CD8-positive, alpha-beta memory T cell (primary cell): ENCODE results near the gene NFIC. TPM values are rescaled to one million over a fixed set of nuclear protein-coding genes. Genes with fewer than 3 reads are reported as not detected.

ENCODE experiments used
- CTCF ChIA-PET: fragments of 350-600 bp; sonication (Branson Sonifier 250); formaldehyde crosslinking; loops from one replicate; lab custom pipeline; 2021; ENCODE audit warnings: antibody characterized with exemption; lab: Charles Lee
- POLR2A ChIA-PET: fragments of 350-600 bp; sonication (Branson Sonifier 250); formaldehyde crosslinking; loops from one replicate; lab custom pipeline; 2021; ENCODE audit warnings: antibody characterized with exemption; lab: Charles Lee
- DNase-seq, 5 donors: peaks; one replicate each; pipeline versions ENCODE4 v3.0.0 to v3.0.0-alpha.2; 2020 to 2022; ENCODE audit warnings: mixed read lengths in 1 of 5
- H3K27ac ChIP-seq: one replicate; pipeline ENCODE4 v1.7.0; 2013; ENCODE audit warnings: low read depth, mild to moderate bottlenecking, low read length, moderate library complexity
- H3K27me3 ChIP-seq: 2 replicates; pipeline ENCODE4 v1.7.0; 2013; ENCODE audit warnings: low read length, mild to moderate bottlenecking; ENCODE audit not compliant: insufficient read depth, poor library complexity, severe bottlenecking
- H3K36me3 ChIP-seq: 2 replicates; pipeline ENCODE4 v1.7.0; 2013; ENCODE audit warnings: mild to moderate bottlenecking, low read length, moderate library complexity; ENCODE audit not compliant: insufficient read depth
- H3K4me1 ChIP-seq: 2 replicates; pipeline ENCODE4 v1.7.0; 2013; ENCODE audit warnings: mild to moderate bottlenecking, low read length, moderate library complexity; ENCODE audit not compliant: insufficient read depth
- H3K4me3 ChIP-seq: 2 replicates; pipeline ENCODE4 v1.7.0; 2013; ENCODE audit warnings: mild to moderate bottlenecking, low read length
- H3K9me3 ChIP-seq: 2 replicates; pipeline ENCODE4 v1.7.0; 2013; ENCODE audit warnings: mild to moderate bottlenecking, low read length
- H3K27ac Mint-ChIP-seq, 8 donors: one replicate each; pipeline ENCODE4 v1.8.0; 2020 to 2021; ENCODE audit warnings: mixed read lengths in 8 of 8, mild to moderate bottlenecking in 6 of 8, inconsistent platforms in 3 of 8, moderate library complexity in 3 of 8
- H3K27me3 Mint-ChIP-seq, 2 donors: one replicate each; pipeline ENCODE4 v1.8.0; 2020 to 2021; ENCODE audit warnings: mixed read lengths in 2 of 2, mild to moderate bottlenecking in 1 of 2, moderate library complexity in 1 of 2
- H3K36me3 Mint-ChIP-seq, 3 donors: one replicate each; pipeline ENCODE4 v1.8.0; 2020 to 2021; ENCODE audit warnings: mixed read lengths in 3 of 3, inconsistent platforms in 1 of 3, mild to moderate bottlenecking in 1 of 3
- H3K4me1 Mint-ChIP-seq, 3 donors: one replicate each; pipeline ENCODE4 v1.8.0; 2020 to 2021; ENCODE audit warnings: mixed read lengths in 3 of 3, inconsistent platforms in 1 of 3, mild to moderate bottlenecking in 1 of 3
- H3K4me3 Mint-ChIP-seq, 7 donors: one replicate each; pipeline ENCODE4 v1.8.0; 2020 to 2021; ENCODE audit warnings: mixed read lengths in 7 of 7, mild to moderate bottlenecking in 6 of 7, moderate library complexity in 4 of 7, inconsistent platforms in 2 of 7
- H3K9me3 Mint-ChIP-seq, 5 donors: one replicate each; pipeline ENCODE4 v1.8.0; 2020 to 2022; ENCODE audit warnings: mixed read lengths in 5 of 5, mild to moderate bottlenecking in 3 of 5, moderate library complexity in 2 of 5, inconsistent platforms in 1 of 5
- polyA plus RNA-seq: library from polyadenylated mRNA; unstranded; fragments of 300-500 nt; fragmentation: Illumina TruSeq; gene quantifications from one replicate; pipeline ENCODE4 v1.2.3, GENCODE V29; 2021
- total RNA-seq, 2 experiments: library from RNA; stranded (reverse); gene quantifications; one replicate each; pipeline ENCODE4 v1.2.3, GENCODE V29; 2021

NFIC gene
- total and polyA plus RNA-seq, 3 experiments from 2014 or later: 16.1 to 19.4 (median 17.8) TPM

DNA sequence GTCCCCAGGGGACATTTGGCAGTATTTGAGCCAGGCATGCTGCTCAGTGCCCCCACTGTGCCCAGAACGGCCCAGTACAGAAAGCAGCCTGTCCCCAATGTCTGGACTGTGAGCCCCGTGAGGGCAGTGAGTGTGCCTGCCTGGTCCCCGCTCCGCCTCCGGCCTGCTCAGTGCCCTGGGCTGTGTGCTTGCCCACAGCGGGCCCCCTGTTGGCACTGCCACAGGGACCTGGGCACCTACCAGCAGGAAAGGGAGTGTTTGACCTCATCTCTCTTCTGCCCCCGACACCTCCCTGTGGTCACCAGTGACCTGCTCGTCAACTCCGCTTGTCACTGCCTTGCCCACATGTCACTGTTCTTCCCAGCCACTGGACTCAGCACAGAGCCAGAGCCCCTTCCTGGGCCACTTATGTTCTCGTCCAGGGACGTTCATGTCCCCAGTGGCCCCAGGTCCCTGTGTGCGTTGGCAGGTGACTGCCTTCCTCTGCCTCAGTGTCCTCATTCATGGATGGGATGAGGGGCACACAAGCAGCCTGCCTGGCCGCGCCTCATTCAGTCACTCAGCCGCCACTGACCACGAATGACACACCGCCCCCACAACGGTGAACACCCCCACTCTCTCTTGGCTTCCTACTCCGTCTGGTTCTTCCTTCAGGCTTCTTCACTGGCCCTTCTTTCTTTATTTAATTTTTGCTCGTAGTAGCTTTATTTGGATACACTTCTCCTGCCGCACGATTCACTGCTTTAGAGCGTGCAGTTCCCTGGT, 142.6 kb downstream of the NFIC start:
- peaks cover 7% of the 10 kb centered on the region for H3K36me3 ChIP-seq
- H3K4me3 ChIP-seq: no peak overlapping the region
- no peaks in the 10 kb centered on the region for H3K27me3 Mint-ChIP-seq
- H3K4me3 Mint-ChIP-seq: peak overlapping the region; percentile 52 to 90 (median 87)
- ChIA-PET POLR2A (no interaction called here), CTCF (no interaction called here)
- peak in 1 of 5 donors; percentile 45 for DNase-seq
- H3K36me3 Mint-ChIP-seq: peaks cover 0 to 55% (median 0%) of the 10 kb centered on the region in 3 donors
- H3K9me3 Mint-ChIP-seq: no peaks in the 10 kb centered on the region
- peaks cover 46 to 71% (median 48%) of the 10 kb centered on the region in 3 donors for H3K4me1 Mint-ChIP-seq
- H3K4me1 ChIP-seq: peaks cover 25% of the 10 kb centered on the region
- no peak overlapping the region for H3K27ac ChIP-seq
- H3K27ac Mint-ChIP-seq: peak overlapping the region in 6 of 8 donors; percentile 68 to 89 (median 80)
- H3K27me3 ChIP-seq: no peaks in the 10 kb centered on the region
- no peaks in the 10 kb centered on the region for H3K9me3 ChIP-seq

DNA sequence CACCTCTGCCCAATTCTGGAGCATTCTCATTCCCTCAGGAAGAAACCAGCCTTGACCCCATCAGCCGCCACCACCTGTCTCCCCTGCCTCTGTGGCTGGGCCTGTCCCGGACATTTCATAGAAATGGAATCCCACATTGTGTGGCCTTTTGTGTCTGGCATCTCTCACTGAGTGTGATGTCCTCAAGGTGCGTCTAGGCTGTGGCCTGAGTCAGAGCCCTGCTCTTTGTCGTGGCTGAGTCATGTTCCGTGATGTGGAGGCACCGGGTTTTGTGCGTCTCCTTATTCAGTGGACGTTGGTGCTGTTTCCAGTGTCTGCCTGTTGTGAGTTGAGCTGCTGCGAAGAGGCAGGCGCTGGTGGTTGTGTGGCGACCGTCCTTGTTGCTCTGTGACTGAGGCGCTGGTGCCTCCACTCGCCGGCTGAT, 143.2 kb downstream of the NFIC start:
- H3K9me3 Mint-ChIP-seq: no peaks in the 10 kb centered on the region
- no peak overlapping the region for H3K27ac ChIP-seq
- H3K36me3 ChIP-seq: peaks cover 7% of the 10 kb centered on the region
- H3K27me3 ChIP-seq: no peaks in the 10 kb centered on the region
- H3K27ac Mint-ChIP-seq: peak overlapping the region in 7 of 8 donors; percentile 43 to 89 (median 80)
- peaks cover 49 to 74% (median 51%) of the 10 kb centered on the region in 3 donors for H3K4me1 Mint-ChIP-seq
- POLR2A ChIA-PET: interaction anchor here (0.5 kb wide), 1 partner anchor 15 kb away, joined by 3 read pairs; no protein-coding TSS in a partner anchor
- H3K9me3 ChIP-seq: no peaks in the 10 kb centered on the region
- DNase-seq: peak in 1 of 5 donors; percentile 39
- H3K4me3 Mint-ChIP-seq: peak overlapping the region in 6 of 7 donors; percentile 52 to 90 (median 72)
- H3K4me1 ChIP-seq: peaks cover 25% of the 10 kb centered on the region
- H3K36me3 Mint-ChIP-seq: peaks cover 0 to 58% (median 0%) of the 10 kb centered on the region in 3 donors
- H3K27me3 Mint-ChIP-seq: no peaks in the 10 kb centered on the region
- CTCF ChIA-PET: no interaction called here
- H3K4me3 ChIP-seq: no peak overlapping the region

DNA sequence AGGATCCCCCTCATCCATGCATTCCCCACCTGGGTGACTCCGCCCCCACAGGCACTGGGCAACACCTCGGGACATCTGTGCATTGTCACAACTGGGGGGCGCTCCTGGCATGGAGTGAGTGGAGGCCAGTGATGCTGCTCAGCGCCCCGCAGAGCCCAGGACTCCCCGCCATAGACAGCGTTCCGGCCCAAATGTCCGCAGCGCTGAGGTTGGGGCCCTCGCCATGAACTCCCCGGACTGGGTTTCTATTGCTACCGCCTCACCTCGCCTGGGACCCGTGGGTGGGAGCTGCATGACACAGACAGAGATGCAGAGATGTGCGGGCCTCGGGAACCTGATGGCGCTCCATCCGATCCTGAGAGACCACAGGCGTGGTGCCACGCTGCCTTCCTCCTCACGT, 144.3 kb downstream of the NFIC start:
- Histone ChIP-seq H3K27ac (no peak overlapping the region), H3K27me3 (no peaks in the 10 kb centered on the region), H3K36me3 (peaks cover 7% of the 10 kb centered on the region), H3K4me1 (peaks cover 16% of the 10 kb centered on the region), H3K4me3 (no peak overlapping the region), H3K9me3 (no peaks in the 10 kb centered on the region)
- Mint-ChIP-seq H3K4me1 (peaks cover 43 to 74% (median 47%) of the 10 kb centered on the region in 3 donors), H3K36me3 (peaks cover 0 to 57% (median 0%) of the 10 kb centered on the region in 3 donors), H3K27me3 (no peaks in the 10 kb centered on the region), H3K4me3 (peak overlapping the region in 1 of 7 donors; percentile 16), H3K9me3 (no peaks in the 10 kb centered on the region), H3K27ac (peak overlapping the region in 1 of 8 donors; percentile 48)
- peak in 1 of 5 donors; percentile 39 for DNase-seq
- ChIA-PET CTCF (no interaction called here), POLR2A (no interaction called here)

DNA sequence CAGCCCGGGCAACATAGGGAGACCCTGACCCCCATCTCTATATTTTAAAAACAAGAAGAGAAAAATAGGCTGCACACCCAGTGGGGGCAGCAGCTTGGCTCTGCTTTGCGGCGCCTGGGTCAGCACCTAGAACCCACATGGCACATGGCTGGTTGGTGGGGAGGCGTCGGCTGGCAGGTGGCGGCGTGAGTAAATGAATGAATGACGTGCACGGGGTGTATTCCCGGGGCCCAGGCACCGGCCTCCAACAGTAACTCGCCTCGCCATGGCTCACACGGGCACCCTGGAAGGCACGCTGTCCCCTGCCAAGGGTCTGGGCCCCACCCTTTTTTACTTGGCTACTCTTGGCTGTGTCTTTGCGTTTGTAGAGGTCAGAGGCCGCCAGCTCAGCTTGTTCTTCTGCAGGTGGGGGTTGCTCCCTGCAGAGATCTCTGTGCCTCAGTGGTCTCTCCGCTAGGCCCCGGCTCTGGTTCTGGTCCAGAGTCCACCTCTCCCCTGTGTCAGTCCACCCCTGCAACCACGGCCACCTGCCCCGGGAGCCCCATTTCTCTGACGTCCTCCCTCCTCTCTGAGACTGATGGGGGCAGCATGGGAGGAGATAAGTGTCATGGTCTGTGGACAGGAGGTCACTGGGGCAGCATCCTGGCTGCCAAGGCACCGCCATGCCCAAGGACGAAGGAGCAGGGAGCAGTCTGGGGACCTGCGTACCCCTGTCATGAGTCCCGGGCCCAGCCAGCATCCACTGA, 145.3 kb downstream of the NFIC start:
- Mint-ChIP-seq H3K4me3 (peak overlapping the region in 1 of 7 donors; percentile 16), H3K27me3 (no peaks in the 10 kb centered on the region), H3K4me1 (peaks cover 50 to 80% (median 52%) of the 10 kb centered on the region in 3 donors), H3K36me3 (peaks cover 0 to 59% (median 0%) of the 10 kb centered on the region in 3 donors), H3K9me3 (no peaks in the 10 kb centered on the region), H3K27ac (peak overlapping the region in 1 of 8 donors; percentile 23)
- peaks cover 7% of the 10 kb centered on the region for H3K36me3 ChIP-seq
- CTCF ChIA-PET: no interaction called here
- no peak overlapping the region for H3K4me3 ChIP-seq
- POLR2A ChIA-PET: no interaction called here
- DNase-seq: peak in 1 of 5 donors; percentile 44
- no peak overlapping the region for H3K27ac ChIP-seq
- no peaks in the 10 kb centered on the region for H3K27me3 ChIP-seq
- peaks cover 25% of the 10 kb centered on the region for H3K4me1 ChIP-seq
- H3K9me3 ChIP-seq: no peaks in the 10 kb centered on the region

DNA sequence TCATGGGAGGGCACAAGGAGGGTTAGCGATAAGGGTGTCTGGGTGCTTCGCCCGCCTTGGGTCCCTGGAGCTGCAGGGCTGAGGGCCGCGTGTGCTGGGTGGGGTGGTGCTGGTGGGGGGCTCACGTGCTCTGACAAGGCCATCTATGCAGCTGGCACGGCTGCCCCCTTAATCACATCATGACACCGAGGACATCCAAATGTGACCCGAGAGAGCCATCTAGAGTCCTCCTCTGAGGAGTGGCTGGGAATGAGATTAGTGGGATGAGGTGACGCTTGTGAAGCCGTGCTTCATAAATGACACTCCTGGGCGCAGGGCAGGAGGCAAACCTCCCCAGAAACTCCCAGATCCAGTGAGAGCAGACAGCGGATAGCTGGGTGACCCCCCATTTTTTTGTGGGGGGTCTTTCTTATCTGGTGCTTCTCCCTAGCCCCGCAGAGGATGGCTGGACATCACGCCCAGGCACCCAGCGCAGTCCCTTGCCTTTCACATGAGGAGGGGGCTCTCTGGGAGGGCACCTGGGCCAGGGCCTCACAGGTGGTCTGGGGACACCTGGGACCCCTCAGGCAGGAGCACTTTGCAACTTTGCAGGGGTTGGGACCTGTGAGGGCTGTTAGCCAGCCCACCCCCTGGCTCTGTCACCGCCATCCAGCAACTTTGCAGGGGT, 146.3 kb downstream of the NFIC start:
- Mint-ChIP-seq H3K36me3 (peaks cover 0 to 52% (median 0%) of the 10 kb centered on the region in 3 donors), H3K4me3 (peak overlapping the region in 1 of 7 donors; percentile 20), H3K9me3 (no peaks in the 10 kb centered on the region), H3K4me1 (peaks cover 44 to 79% (median 46%) of the 10 kb centered on the region in 3 donors), H3K27me3 (no peaks in the 10 kb centered on the region), H3K27ac (peak overlapping the region in 1 of 8 donors; percentile 47)
- Histone ChIP-seq H3K4me3 (no peak overlapping the region), H3K27me3 (no peaks in the 10 kb centered on the region), H3K9me3 (no peaks in the 10 kb centered on the region), H3K4me1 (peaks cover 24% of the 10 kb centered on the region), H3K36me3 (peaks cover 7% of the 10 kb centered on the region), H3K27ac (no peak overlapping the region)
- DNase-seq: no peak
- POLR2A ChIA-PET: interaction anchor here (0.6 kb wide), 1 partner anchor 20 kb away, joined by 3 read pairs; no protein-coding TSS in a partner anchor
- CTCF ChIA-PET: no interaction called here

DNA sequence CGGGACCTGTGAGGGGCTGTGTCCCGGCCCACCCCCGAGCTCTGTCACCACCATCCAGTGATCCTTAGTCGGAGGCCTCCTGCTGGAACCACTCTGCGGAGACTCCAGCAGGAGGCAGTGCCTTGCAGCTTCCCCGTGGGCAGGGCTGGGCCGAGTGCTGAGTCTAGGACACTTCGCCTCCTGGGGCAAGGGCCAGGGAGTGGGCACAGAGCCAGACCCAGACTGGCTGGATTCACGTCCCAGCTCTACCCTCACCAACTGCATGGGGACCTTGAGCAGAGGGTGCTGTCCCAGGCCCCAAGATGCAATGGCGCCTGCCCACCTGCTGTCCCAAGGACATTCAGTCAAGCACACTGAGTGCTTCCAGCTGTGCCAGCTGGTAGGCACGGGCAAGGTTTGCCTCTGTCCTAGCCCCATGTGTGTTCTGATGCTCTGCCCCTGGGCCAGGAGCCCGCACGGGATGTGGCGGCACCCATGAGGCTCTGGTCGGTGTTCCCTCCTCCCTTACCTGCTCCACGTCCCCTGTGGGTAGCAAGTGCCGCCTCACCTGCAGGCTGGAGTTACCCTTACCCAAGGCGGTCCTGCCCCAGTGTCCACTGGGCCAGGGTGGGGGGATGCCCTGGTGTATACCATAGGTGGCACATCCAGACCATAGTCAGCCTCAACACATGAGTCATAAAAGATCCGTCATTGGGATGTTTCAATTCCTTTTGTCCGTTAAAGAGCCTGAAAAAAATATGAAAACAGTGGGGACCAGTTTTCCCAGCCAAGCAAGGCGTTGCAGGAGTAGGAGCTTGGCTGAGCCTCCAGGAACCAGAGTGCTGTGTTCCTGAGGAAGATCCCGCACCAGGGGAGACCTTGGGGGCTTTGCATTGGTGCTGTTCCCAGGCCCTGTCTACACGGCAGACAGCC, 147.1 kb downstream of the NFIC start:
- H3K9me3 ChIP-seq: no peaks in the 10 kb centered on the region
- no peak overlapping the region for H3K4me3 ChIP-seq
- H3K27me3 ChIP-seq: no peaks in the 10 kb centered on the region
- H3K27me3 Mint-ChIP-seq: no peaks in the 10 kb centered on the region
- peak overlapping the region in 3 of 8 donors; percentile 21 to 70 (median 33) for H3K27ac Mint-ChIP-seq
- H3K4me1 ChIP-seq: peaks cover 20% of the 10 kb centered on the region
- H3K36me3 ChIP-seq: peaks cover 7% of the 10 kb centered on the region
- H3K9me3 Mint-ChIP-seq: no peaks in the 10 kb centered on the region
- peaks cover 42 to 80% (median 44%) of the 10 kb centered on the region in 3 donors for H3K4me1 Mint-ChIP-seq
- no peak overlapping the region for H3K4me3 Mint-ChIP-seq
- no peak for DNase-seq
- ChIA-PET CTCF (interaction anchor here (1.2 kb wide), 1 partner anchor 40 kb away, joined by 3 read pairs; no protein-coding TSS in a partner anchor), POLR2A (no interaction called here)
- no peak overlapping the region for H3K27ac ChIP-seq
- peaks cover 0 to 51% (median 0%) of the 10 kb centered on the region in 3 donors for H3K36me3 Mint-ChIP-seq

DNA sequence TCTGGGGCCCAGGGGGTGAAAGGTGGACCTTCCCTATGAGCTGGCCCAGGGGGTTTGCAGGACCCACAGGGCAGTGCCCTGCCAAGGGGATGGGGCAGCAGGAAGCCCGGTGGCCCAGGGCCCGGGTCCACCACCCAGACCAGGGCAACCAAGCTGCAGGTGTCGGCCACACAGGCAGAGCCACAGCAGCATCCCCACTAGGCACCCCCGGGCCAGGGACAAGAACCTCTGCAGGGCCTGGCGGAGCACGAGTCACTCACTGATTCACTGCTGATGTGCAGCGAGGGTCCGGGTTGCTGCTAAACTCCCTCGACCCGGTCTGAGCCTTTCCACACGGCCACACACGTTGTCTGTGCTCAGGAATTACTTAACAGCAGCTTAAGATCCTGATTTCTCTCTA, 148.5 kb downstream of the NFIC start:
- Mint-ChIP-seq H3K36me3 (peaks cover 0 to 43% (median 0%) of the 10 kb centered on the region in 3 donors), H3K27me3 (no peaks in the 10 kb centered on the region), H3K4me3 (peak overlapping the region in 2 of 7 donors; percentile 2 to 79), H3K9me3 (no peaks in the 10 kb centered on the region), H3K27ac (peak overlapping the region in 2 of 8 donors; percentile 20 to 42), H3K4me1 (peaks cover 28 to 72% (median 31%) of the 10 kb centered on the region in 3 donors)
- Histone ChIP-seq H3K9me3 (no peaks in the 10 kb centered on the region), H3K36me3 (peaks cover 7% of the 10 kb centered on the region), H3K27me3 (no peaks in the 10 kb centered on the region), H3K27ac (no peak overlapping the region), H3K4me1 (peaks cover 19% of the 10 kb centered on the region), H3K4me3 (no peak overlapping the region)
- no peak for DNase-seq
- CTCF ChIA-PET: interaction anchor here (1.2 kb wide), 1 partner anchor 39 kb away, joined by 3 read pairs; no protein-coding TSS in a partner anchor
- POLR2A ChIA-PET: no interaction called here
